ENCODE data around the gene RAD18.

RAD18 gene

GRCh38 chr3:8963137-8963853, at the start of gene RAD18:
Gene RAD18, minus strand, starts transcription at chr3:8963472. Its CDS starts 87 bp downstream, at chr3:8963385.
- DNase-seq (ENCODE audit: low read depth in 2 of 2) = peak; percentile 83 to 86

- no peak for DNase-seq (ENCODE audit: low read depth in 2 of 2)
Observed at GRCh38 chr3:9012521-9012920, 49.2 kb upstream of the RAD18 start.

GRCh38 chr3:9009976-9010545, 46.8 kb upstream of the RAD18 start:
- no peak for DNase-seq (ENCODE audit: low read depth in 2 of 2)

GRCh38 chr3:9008550-9009255, 45.4 kb upstream of the RAD18 start:
- no peak for DNase-seq (ENCODE audit: low read depth in 2 of 2)

- DNase-seq (ENCODE audit: low read depth in 2 of 2) = no peak
Observed at GRCh38 chr3:9007928-9008327, 44.7 kb upstream of the RAD18 start.

- no peak for DNase-seq (ENCODE audit: low read depth in 2 of 2)
Observed at GRCh38 chr3:9007213-9007612, 43.9 kb upstream of the RAD18 start.

GRCh38 chr3:9000041-9000440, 36.8 kb upstream of the RAD18 start:
- no peak for DNase-seq (ENCODE audit: low read depth in 2 of 2)

- no peak for DNase-seq (ENCODE audit: low read depth in 2 of 2)
Observed at GRCh38 chr3:8997151-8997550, 33.9 kb upstream of the RAD18 start.

DNA sequence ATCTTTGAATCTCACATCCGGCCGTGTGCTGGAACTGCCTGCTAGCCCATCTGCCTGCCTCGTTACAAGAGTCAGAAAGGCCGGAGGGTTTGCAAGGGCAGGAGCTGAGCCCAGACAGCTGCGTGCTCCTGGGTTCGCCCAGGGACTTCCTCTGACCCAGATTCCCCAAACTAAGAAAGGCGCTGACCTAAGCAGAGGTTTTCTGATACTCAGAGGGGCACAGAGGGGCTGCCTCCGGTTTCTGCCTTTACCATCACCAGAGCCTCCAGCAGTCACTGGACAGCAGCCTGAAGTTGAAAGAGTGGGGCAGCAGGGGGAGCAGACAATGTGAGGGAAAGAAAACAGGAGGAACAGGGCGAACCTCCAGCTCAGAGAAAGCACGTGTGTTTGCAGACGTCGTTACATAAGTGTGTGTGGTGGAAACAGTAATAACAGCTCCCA, 33.4 kb upstream of the RAD18 start:
- DNase-seq (ENCODE audit: low read depth in 2 of 2) = no peak

DNA sequence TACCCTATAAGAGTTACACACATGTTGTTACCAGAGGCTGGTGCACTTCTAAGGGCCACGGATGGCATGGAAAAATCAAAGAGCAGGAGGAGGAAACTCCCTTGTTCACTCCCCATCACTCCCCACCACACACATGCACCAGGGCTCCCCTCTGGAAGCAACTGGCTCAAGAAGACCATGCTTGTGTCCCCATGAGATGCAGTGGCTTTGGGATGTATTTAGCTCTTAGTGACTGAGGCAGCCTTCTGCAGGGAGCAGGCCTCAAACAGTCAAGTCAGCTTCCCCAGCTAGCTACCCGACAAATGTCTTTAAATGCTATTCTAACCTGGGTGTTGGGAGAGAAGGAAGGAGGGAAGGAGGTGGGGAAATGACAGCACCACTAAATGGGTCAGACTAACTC, 32.9 kb upstream of the RAD18 start:
- no peak for DNase-seq (ENCODE audit: low read depth in 2 of 2)

DNA sequence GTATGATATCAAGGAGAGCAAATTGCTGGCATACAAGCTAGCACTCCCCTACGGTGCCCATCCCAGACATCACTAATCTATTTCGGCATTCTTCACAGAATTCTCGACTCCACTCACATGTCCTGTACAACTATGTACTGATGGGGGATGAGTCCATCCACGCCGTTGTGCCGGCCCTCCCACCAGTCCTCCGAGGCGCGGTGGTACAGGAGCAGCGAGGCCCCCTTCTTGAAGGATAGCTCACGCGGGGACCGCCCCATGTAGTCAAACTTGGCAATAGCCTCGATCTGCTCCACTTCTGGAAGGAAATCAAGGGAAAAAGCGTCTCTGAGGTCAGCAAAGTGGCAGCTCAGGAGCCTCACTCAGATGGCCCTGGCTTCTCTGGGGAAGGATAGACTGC, 31.0 kb upstream of the RAD18 start:
- DNase-seq (ENCODE audit: low read depth in 2 of 2) = no peak

GRCh38 chr3:8993331-8993730, 30.1 kb upstream of the RAD18 start:
- no peak for DNase-seq (ENCODE audit: low read depth in 2 of 2)

- DNase-seq (ENCODE audit: low read depth in 2 of 2) = no peak
Observed at GRCh38 chr3:8992854-8993253, 29.6 kb upstream of the RAD18 start.

- no peak for DNase-seq (ENCODE audit: low read depth in 2 of 2)
Observed at GRCh38 chr3:8992199-8992598, 28.9 kb upstream of the RAD18 start.

- no peak for DNase-seq (ENCODE audit: low read depth in 2 of 2)
Observed at GRCh38 chr3:8990266-8991215, 27.3 kb upstream of the RAD18 start.

DNA sequence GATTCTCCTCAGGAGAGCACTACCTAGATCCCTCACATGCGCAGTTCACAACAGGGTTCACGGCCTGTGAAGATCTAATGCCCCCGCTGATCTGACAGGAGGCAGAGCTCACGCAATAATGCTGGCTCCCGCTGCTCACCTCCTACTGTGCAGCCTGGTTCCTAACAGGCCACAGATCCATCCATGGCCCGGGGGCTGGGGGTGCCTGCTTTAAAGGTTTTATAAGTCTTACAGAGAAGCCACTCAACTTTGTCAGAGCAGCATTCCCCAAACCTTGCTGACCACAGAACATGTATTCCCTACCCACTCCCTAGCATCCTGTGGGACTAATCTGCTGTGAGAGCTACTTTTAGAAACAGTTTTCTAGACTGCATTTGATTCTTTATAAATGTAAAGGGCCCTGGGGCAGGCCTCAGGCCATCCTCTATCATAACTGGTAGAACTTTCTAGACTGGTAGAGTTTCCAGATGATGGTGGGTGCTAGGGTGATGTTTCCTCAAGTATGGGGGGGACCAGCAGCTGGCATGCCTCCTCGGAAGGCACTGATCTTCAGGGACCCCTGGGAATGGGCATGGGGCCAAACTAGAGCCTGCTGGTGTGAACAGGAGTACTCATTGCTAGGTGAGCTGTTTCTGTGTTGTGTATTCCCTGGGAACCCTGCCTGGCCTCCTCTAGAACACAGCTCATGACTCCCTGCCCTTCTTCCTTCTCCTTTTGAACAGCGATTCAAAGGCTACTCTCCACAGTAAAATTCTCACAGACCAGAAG, 25.7 kb upstream of the RAD18 start:
- DNase-seq (ENCODE audit: low read depth in 2 of 2) = no peak

DNA sequence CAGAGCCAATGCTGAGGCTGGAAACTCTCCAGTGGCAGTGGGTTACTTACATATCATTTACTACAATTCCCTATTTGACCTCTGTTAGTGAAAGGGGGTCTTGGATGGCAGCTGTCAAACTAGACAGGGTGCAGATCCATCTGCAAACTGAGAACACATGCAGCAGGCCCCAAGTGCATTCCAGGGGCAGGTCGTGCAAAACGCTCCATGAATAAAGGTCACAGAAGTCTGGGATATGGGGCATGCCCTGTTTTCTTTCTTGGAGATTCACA, 25.0 kb upstream of the RAD18 start:
- DNase-seq (ENCODE audit: low read depth in 2 of 2) = no peak

DNA sequence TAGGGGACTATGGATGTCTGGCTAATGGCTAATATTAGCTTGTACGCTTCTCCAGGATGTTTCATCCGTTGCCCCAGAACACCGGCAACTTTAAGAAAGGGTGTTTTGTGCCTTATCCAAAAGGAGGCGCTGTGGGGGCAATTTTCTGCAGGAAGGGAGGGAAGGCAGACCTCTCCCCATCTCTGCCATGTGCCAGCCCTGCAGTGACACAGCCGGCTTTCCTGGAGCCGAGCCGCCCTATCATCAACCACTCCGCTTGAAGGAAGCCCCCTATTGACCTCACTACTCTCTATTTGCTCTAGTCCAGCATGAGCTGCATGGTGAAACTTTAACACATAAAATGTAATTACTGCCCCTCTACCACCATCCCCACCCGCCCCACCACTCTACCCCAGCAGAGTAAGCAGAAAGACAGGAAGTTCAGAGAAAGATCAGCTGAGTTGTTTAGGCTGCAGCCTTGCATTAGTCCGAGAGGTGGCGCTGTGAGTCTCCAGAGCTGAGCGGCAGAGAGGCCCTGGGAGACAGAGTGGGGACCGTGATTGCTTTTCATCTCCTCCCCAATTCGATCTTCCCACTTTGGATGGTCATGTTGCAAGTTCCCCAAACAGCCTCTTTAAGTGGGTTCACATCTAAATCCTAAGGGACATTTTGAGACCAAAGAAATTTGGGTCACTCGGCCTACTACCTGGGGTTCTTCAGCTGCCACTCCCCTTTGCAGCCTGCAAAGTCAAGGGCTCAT, 24.5 kb upstream of the RAD18 start:
- DNase-seq (ENCODE audit: low read depth in 2 of 2) = peak in 1 of 2 donors; percentile 14

GRCh38 chr3:8987226-8987625, 24.0 kb upstream of the RAD18 start:
- no peak for DNase-seq (ENCODE audit: low read depth in 2 of 2)

- no peak for DNase-seq (ENCODE audit: low read depth in 2 of 2)
Observed at GRCh38 chr3:8986741-8987140, 23.5 kb upstream of the RAD18 start.

- DNase-seq (ENCODE audit: low read depth in 2 of 2) = no peak
Observed at GRCh38 chr3:8985876-8986275, 22.6 kb upstream of the RAD18 start.
